PC-3 (cell line): ENCODE measurements around the gene ABCA3.

Source experiments
- CTCF ChIP-seq: fragments of 300-600 bp; sonication (generic); conservative IDR thresholded peaks from 2 replicates; pipeline ENCODE4 v1.5.1; 2017; ENCODE audit warnings: antibody characterized with exemption, low read depth, mild to moderate bottlenecking, low read length
- EZH2phosphoT487 ChIP-seq: fragments of 300-600 bp; sonication (generic); IDR thresholded peaks from 2 replicates; pipeline ENCODE4 v1.6.1; 2018; ENCODE audit warnings: mild to moderate bottlenecking, antibody characterized with exemption, low read length, borderline replicate concordance

- TF ChIP-seq CTCF (no peak), EZH2phosphoT487 (no peak)
Measured at GRCh38 chr16:2333231-2333630, 7.3 kb downstream of the ABCA3 start.
